H9 (cell line): Measurements from ENCODE around the gene MEIS3. TPM values are rescaled to one million over a fixed set of nuclear protein-coding genes. Genes with fewer than 3 reads are reported as not detected.

Experiments
- DNase-seq: peaks from one replicate; pipeline ENCODE4 v3.0.0-alpha.2; 2017
- H2AFZ ChIP-seq: one replicate; pipeline ENCODE4 v1.6.1; 2013; ENCODE audit warnings: mild to moderate bottlenecking, low read length, control low read depth, moderate library complexity
- H2AK5ac ChIP-seq: 2 replicates; pipeline ENCODE4 v1.6.1; 2013; ENCODE audit warnings: low read length, control low read depth, mixed read lengths; ENCODE audit not compliant: insufficient read length
- H2BK120ac ChIP-seq: one replicate; pipeline ENCODE4 v1.6.1; 2013; ENCODE audit warnings: low read depth, mild to moderate bottlenecking, low read length, control low read depth, inconsistent platforms; ENCODE audit not compliant: poor library complexity, severe bottlenecking
- H2BK12ac ChIP-seq: 2 replicates; pipeline ENCODE4 v1.6.1; 2013; ENCODE audit warnings: low read length, control low read depth, mixed read lengths, low read depth; ENCODE audit not compliant: insufficient read length
- H2BK15ac ChIP-seq: 2 replicates; pipeline ENCODE4 v1.6.1; 2013; ENCODE audit warnings: low read depth, low read length, control low read depth
- H2BK20ac ChIP-seq: one replicate; pipeline ENCODE4 v1.6.1; 2013; ENCODE audit warnings: low read depth, mild to moderate bottlenecking, low read length, control low read depth, inconsistent platforms; ENCODE audit not compliant: poor library complexity, severe bottlenecking
- H2BK5ac ChIP-seq: 2 replicates; pipeline ENCODE4 v1.6.1; 2013; ENCODE audit warnings: low read length, control low read depth, mixed read lengths; ENCODE audit not compliant: insufficient read length
- H3K14ac ChIP-seq: 2 replicates; pipeline ENCODE4 v1.6.1; 2013; ENCODE audit warnings: low read length, control low read depth; ENCODE audit not compliant: insufficient read depth
- H3K18ac ChIP-seq: 2 replicates; pipeline ENCODE4 v1.6.1; 2013; ENCODE audit warnings: low read depth, mild to moderate bottlenecking, mixed read lengths, low read length, control low read depth; ENCODE audit not compliant: insufficient read length
- H3K23ac ChIP-seq: 2 replicates; pipeline ENCODE4 v1.6.1; 2013; ENCODE audit warnings: low read length, control low read depth, mixed read lengths, low read depth; ENCODE audit not compliant: insufficient read length
- H3K23me2 ChIP-seq: 2 replicates; pipeline ENCODE4 v1.6.1; 2013; ENCODE audit warnings: low read depth, mild to moderate bottlenecking, mixed read lengths, low read length, control low read depth; ENCODE audit not compliant: insufficient read length, poor library complexity, severe bottlenecking
- H3K27ac ChIP-seq: 2 replicates; pipeline ENCODE4 v1.5.1; 2013; ENCODE audit warnings: low read length, control low read depth, mixed read lengths, low read depth; ENCODE audit not compliant: insufficient read length
- H3K27me3 ChIP-seq: 2 replicates; pipeline ENCODE4 v1.6.1; 2013; ENCODE audit warnings: low read length, control low read depth, inconsistent platforms; ENCODE audit not compliant: insufficient read depth
- H3K4ac ChIP-seq: 2 replicates; pipeline ENCODE4 v1.6.1; 2013; ENCODE audit warnings: low read depth, mild to moderate bottlenecking, control low read depth, inconsistent platforms, low read length, moderate library complexity
- H3K4me1 ChIP-seq: 2 replicates; pipeline ENCODE4 v1.6.1; 2013; ENCODE audit warnings: low read length, control low read depth, inconsistent platforms; ENCODE audit not compliant: insufficient read depth
- H3K4me2 ChIP-seq: 2 replicates; pipeline ENCODE4 v1.6.1; 2013; ENCODE audit warnings: low read length, control low read depth, mixed read lengths; ENCODE audit not compliant: insufficient read length, insufficient read depth
- H3K56ac ChIP-seq: 2 replicates; pipeline ENCODE4 v1.6.1; 2013; ENCODE audit warnings: low read depth, mild to moderate bottlenecking, mixed read lengths, low read length, control low read depth; ENCODE audit not compliant: insufficient read length
- H3K79me1 ChIP-seq: 2 replicates; pipeline ENCODE4 v1.6.1; 2013; ENCODE audit warnings: low read depth, mild to moderate bottlenecking, moderate library complexity, low read length, control low read depth, inconsistent platforms; ENCODE audit not compliant: insufficient read depth, poor library complexity, severe bottlenecking
- H3K79me2 ChIP-seq: 2 replicates; pipeline ENCODE4 v1.6.1; 2013; ENCODE audit warnings: low read length, control low read depth, inconsistent platforms; ENCODE audit not compliant: insufficient read depth
- H3K9ac ChIP-seq: 2 replicates; pipeline ENCODE4 v1.6.1; 2013; ENCODE audit warnings: low read length, control low read depth, mixed read lengths; ENCODE audit not compliant: insufficient read length; ENCODE audit errors: extremely low read depth
- H3K9me3 ChIP-seq: one replicate; pipeline ENCODE4 v1.6.1; 2013; ENCODE audit warnings: low read depth, low read length, inconsistent platforms; ENCODE audit not compliant: control insufficient read depth
- H3T11ph ChIP-seq: one replicate; pipeline ENCODE4 v1.6.1; 2013; ENCODE audit warnings: mild to moderate bottlenecking, low read length, control low read depth, inconsistent platforms
- H4K20me1 ChIP-seq: one replicate; pipeline ENCODE4 v1.6.1; 2013; ENCODE audit not compliant: control insufficient read depth, insufficient read length, insufficient read depth
- H4K5ac ChIP-seq: 2 replicates; pipeline ENCODE4 v1.6.1; 2013; ENCODE audit warnings: low read depth, mild to moderate bottlenecking, mixed read lengths, low read length, control low read depth; ENCODE audit not compliant: insufficient read length
- H4K8ac ChIP-seq: replicated peaks from 2 replicates; pipeline ENCODE4 v1.6.1; 2013; ENCODE audit warnings: low read length, control low read depth, mixed read lengths, low read depth; ENCODE audit not compliant: insufficient read length
- H4K91ac ChIP-seq: 2 replicates; pipeline ENCODE4 v1.6.1; 2013; ENCODE audit warnings: low read depth, mild to moderate bottlenecking, moderate library complexity, mixed read lengths, low read length, control low read depth; ENCODE audit not compliant: insufficient read length
- H3K27ac Mint-ChIP-seq, 3 experiments: 2 replicates in 2 of 3; 3 replicates in 1 of 3; pipeline ENCODE4 v1.8.0; 2020 to 2021; ENCODE audit warnings: mixed read lengths in 3 of 3, mild to moderate bottlenecking in 1 of 3, moderate library complexity in 1 of 3
- H3K27me3 Mint-ChIP-seq: 2 replicates; pipeline ENCODE4 v1.8.0; 2021; ENCODE audit warnings: low read depth, mild to moderate bottlenecking, moderate library complexity, mixed read lengths
- H3K36me3 Mint-ChIP-seq, 3 experiments: 2 replicates in 2 of 3; 3 replicates in 1 of 3; pipeline ENCODE4 v1.8.0; 2020 to 2021; ENCODE audit warnings: low read depth in 3 of 3, mixed read lengths in 3 of 3; ENCODE audit not compliant: insufficient read depth in 1 of 3
- H3K4me1 Mint-ChIP-seq, 2 experiments: 2 replicates each; pipeline ENCODE4 v1.8.0; 2020; ENCODE audit warnings: mixed read lengths in 2 of 2
- H3K4me3 Mint-ChIP-seq, 2 experiments: 2 replicates in 1 of 2; 3 replicates in 1 of 2; pipeline ENCODE4 v1.8.0; 2020 to 2021; ENCODE audit warnings: mild to moderate bottlenecking in 2 of 2, mixed read lengths in 2 of 2, moderate library complexity in 1 of 2
- H3K9me3 Mint-ChIP-seq, 2 experiments: 2 replicates in 1 of 2; 3 replicates in 1 of 2; pipeline ENCODE4 v1.8.0; 2020; ENCODE audit warnings: mild to moderate bottlenecking in 2 of 2, mixed read lengths in 2 of 2, moderate library complexity in 1 of 2
- CTCF ChIP-seq: fragments of 200-600 bp; sonication (generic); conservative IDR thresholded peaks from 3 replicates; pipeline ENCODE4 v1.8.0; 2021; ENCODE audit warnings: antibody characterized with exemption, mild to moderate bottlenecking
- WGBS: extraction: QIAGEN DNeasy Blood & Tissue Kit; methylation state at CpG from one replicate; pipeline ENCODE4 v1.1.7; 2013; ENCODE audit warnings: missing lambda C conversion rate, low lambda C conversion rate, mixed read lengths; ENCODE audit not compliant: insufficient read length; ENCODE audit errors: extremely low coverage; 5-methylcytosine and 5-hydroxymethylcytosine counted together
- total RNA-seq: library from RNA; stranded (reverse); gene quantifications from 2 replicates; pipeline ENCODE4 v1.2.1, GENCODE V29; 2021

MEIS3 gene
- total RNA-seq, 1 experiment from 2014 or later, result 44.0 TPM

GRCh38 chr19:47378246-47378645 lies 41.1 kb downstream of the MEIS3 start:
- Histone ChIP-seq H2AK5ac (no peak overlapping the region), H3K27me3 (no peaks in the 10 kb centered on the region), H3K23me2 (no peaks in the 10 kb centered on the region), H3K56ac (no peak overlapping the region), H3K4ac (no peak overlapping the region), H3T11ph (no peak overlapping the region), H3K79me2 (no peaks in the 10 kb centered on the region), H3K18ac (no peak overlapping the region), H3K14ac (no peak overlapping the region), H3K4me1 (no peaks in the 10 kb centered on the region), H3K4me2 (no peak overlapping the region), H3K9ac (no peak overlapping the region), H3K23ac (no peak overlapping the region), H2AFZ (no peak overlapping the region), H2BK15ac (no peak overlapping the region), H2BK120ac (no peak overlapping the region), H4K91ac (no peak overlapping the region), H2BK5ac (no peak overlapping the region), H4K20me1 (no peaks in the 10 kb centered on the region), H4K8ac (no peak overlapping the region), H3K27ac (no peak overlapping the region), H3K79me1 (no peaks in the 10 kb centered on the region), H2BK20ac (no peak overlapping the region), H2BK12ac (no peak overlapping the region), H4K5ac (no peak overlapping the region), H3K9me3 (no peaks in the 10 kb centered on the region)
- no CpG with 5 or more reads among the region's 11 CpGs for WGBS
- no peaks in the 10 kb centered on the region for H3K9me3 Mint-ChIP-seq
- H3K27me3 Mint-ChIP-seq, result no peaks in the 10 kb centered on the region
- peaks cover 1 to 3% of the 10 kb centered on the region in 2 experiments; a peak in 2 of 4 replicates for H3K4me1 Mint-ChIP-seq
- H3K4me3 Mint-ChIP-seq, result no peak overlapping the region
- H3K27ac Mint-ChIP-seq, result no peak overlapping the region
- DNase-seq, result no peak
- H3K36me3 Mint-ChIP-seq, result peaks cover 28 to 85% (median 59%) of the 10 kb centered on the region in 3 experiments; a peak in 6 of 7 replicates
- TF ChIP-seq CTCF, result no peak
